Skeletal muscle satellite cell (primary cell): Measurements from ENCODE around the gene SNX18.

Experiments
- H3K27me3 ChIP-seq: 2 replicates; pipeline ENCODE4 v1.7.0; 2013; ENCODE audit warnings: low read length; ENCODE audit not compliant: control insufficient read depth, insufficient read depth
- H3K36me3 ChIP-seq: 2 replicates; pipeline ENCODE4 v1.7.0; 2013; ENCODE audit warnings: mild to moderate bottlenecking, control low read depth, low read length; ENCODE audit not compliant: insufficient read depth
- H3K4me1 ChIP-seq: 2 replicates; pipeline ENCODE4 v1.7.0; 2013; ENCODE audit warnings: low read length; ENCODE audit not compliant: control insufficient read depth, insufficient read depth
- H3K4me2 ChIP-seq: 2 replicates; pipeline ENCODE4 v1.7.0; 2013; ENCODE audit warnings: mild to moderate bottlenecking, low read length
- H3K4me3 ChIP-seq: 2 replicates; pipeline ENCODE4 v1.7.0; 2013; ENCODE audit warnings: low read length
- H3K9ac ChIP-seq: 2 replicates; pipeline ENCODE4 v1.7.0; 2013; ENCODE audit warnings: mild to moderate bottlenecking, low read depth, low read length, moderate library complexity
- H3K9me3 ChIP-seq: replicated peaks from 2 replicates; pipeline ENCODE4 v1.7.0; 2013; ENCODE audit warnings: mild to moderate bottlenecking, control low read depth, low read length

Gene SNX18

DNA sequence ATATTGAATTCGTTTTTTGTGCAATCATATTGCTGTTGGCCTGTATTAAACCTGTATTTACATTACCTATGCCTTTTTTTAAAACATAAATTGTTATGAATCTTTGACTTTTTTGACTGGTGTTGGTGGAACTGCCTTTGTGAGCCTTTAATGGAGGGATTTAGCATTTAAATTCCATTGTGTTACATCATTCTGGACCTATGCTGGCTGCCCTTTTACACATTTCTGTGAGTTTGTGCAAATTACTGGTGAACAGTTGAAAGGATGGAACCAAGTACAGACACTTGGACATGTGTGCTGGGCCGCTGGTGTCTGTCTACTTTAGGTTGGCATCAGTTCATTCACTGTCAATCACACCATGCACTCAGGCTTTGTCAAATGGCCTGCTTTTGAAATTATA is 3.4 kb downstream of the SNX18 start:
- peaks cover 52% of the 10 kb centered on the region for H3K4me1 ChIP-seq
- peak overlapping the region; percentile 76 for H3K4me3 ChIP-seq
- H3K4me2 ChIP-seq, result peak overlapping the region; percentile 90
- H3K27me3 ChIP-seq, result no peaks in the 10 kb centered on the region
- H3K9ac ChIP-seq, result peak overlapping the region; percentile 79
- no peaks in the 10 kb centered on the region for H3K9me3 ChIP-seq
- no peaks in the 10 kb centered on the region for H3K36me3 ChIP-seq

DNA sequence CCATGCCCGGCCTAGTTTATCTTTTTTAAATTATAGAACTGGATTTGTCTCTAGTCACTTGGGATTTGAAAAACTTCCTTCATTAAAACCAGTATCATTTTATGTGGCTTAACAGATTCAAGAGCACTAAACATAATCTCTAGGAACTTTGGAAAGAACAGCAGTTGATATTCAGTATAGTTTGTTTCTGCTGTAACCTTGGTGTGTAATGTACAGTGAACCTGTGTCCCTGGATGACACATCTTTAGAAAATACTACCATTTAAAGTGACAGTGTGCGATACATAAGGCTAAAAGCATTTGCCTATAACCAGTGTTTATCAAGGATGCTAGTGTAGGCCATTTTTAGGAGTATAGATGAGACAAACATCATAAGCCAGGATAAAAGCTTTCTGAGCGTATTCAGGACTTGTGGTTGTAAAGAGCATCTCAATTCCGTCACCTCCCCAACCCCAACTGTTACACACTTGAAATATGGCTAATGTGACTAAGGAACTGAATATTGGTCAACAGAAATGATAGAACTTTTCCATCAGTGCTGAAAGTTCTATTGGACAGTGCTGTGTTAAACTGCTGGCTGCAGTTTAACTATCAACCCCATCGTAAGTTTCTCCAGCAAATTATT is 4.4 kb downstream of the SNX18 start:
- no peaks in the 10 kb centered on the region for H3K27me3 ChIP-seq
- no peak overlapping the region for H3K4me3 ChIP-seq
- H3K36me3 ChIP-seq, result no peaks in the 10 kb centered on the region
- peaks cover 51% of the 10 kb centered on the region for H3K4me1 ChIP-seq
- H3K4me2 ChIP-seq, result peak overlapping the region; percentile 90
- no peaks in the 10 kb centered on the region for H3K9me3 ChIP-seq
- H3K9ac ChIP-seq, result no peak overlapping the region

DNA sequence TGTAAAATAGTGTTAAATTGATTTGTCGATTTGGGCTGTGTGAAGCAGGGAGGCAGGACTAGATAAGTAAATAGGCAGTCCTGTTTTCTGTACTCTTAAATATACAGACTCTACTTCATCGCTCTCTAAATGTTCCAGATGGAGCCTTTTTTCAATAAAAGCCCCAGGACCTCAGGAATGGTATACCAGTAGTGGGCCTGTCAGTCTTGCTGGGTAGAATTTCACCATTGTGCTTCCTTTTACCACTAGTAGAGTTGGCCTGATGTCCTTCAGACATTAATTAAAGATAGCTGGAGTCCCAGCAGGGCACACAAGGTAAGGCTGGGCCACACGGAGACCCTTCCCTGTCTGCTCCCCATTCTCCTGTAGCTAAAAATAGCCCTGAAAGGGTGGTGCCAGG is 6.0 kb downstream of the SNX18 start:
- Histone ChIP-seq H3K4me2 (no peak overlapping the region), H3K4me1 (peaks cover 45% of the 10 kb centered on the region)

DNA sequence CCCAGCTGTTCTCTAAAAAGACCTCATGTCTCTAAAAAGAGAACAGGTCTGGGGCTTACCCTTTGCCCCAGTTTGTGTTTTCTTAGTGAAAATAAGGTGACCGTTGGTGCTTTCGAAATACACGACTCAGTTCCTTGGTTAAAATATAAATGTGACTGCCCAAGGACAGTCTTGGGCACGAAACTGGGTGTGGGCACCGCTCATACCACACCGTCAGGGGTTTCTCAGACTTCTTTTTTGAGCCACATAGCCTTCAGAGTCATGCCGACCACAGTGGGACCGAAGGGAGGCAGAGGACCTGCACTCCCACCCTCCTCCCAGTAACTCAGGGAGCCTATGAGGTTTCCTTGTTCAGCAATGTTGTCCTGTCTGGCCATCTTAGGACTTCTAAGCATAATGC is 6.5 kb downstream of the SNX18 start:
- no peak overlapping the region for H3K9ac ChIP-seq
- no peak overlapping the region for H3K4me3 ChIP-seq
- H3K4me2 ChIP-seq, result peak overlapping the region; percentile 62
- H3K4me1 ChIP-seq, result peaks cover 40% of the 10 kb centered on the region
- no peaks in the 10 kb centered on the region for H3K9me3 ChIP-seq
- no peaks in the 10 kb centered on the region for H3K36me3 ChIP-seq
- no peaks in the 10 kb centered on the region for H3K27me3 ChIP-seq

More for the DNA sequence above, 6.0 kb downstream of the SNX18 start:
- no peak overlapping the region for H3K4me3 ChIP-seq
- no peak overlapping the region for H3K9ac ChIP-seq
- no peaks in the 10 kb centered on the region for H3K36me3 ChIP-seq
- no peaks in the 10 kb centered on the region for H3K9me3 ChIP-seq
- no peaks in the 10 kb centered on the region for H3K27me3 ChIP-seq

DNA sequence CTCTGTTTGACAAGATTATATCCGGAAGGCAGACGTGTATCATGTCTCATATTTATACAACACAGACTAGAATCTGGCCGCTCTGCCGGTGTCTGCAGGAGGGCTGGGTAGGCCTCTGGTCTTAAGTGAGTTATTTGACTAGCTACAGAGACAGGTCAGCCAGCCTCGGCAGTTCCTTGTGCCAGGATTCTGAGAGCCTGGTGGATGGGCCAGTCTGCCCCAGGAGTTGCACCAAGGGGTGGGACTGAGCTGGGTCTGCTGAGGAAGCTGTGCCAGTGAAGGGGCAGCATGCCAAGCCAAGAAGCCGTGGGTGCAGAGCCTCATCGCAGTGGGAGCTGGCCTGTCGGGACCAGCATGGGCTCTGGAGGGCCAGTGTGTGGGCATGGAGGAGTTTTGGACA is 7.1 kb downstream of the SNX18 start:
- H3K9me3 ChIP-seq, result no peaks in the 10 kb centered on the region
- H3K27me3 ChIP-seq, result no peaks in the 10 kb centered on the region
- H3K4me2 ChIP-seq, result peak overlapping the region; percentile 62
- H3K4me1 ChIP-seq, result peaks cover 33% of the 10 kb centered on the region
- no peak overlapping the region for H3K9ac ChIP-seq
- H3K4me3 ChIP-seq, result no peak overlapping the region
- no peaks in the 10 kb centered on the region for H3K36me3 ChIP-seq

- Histone ChIP-seq H3K36me3 (no peaks in the 10 kb centered on the region), H3K9ac (no peak overlapping the region), H3K4me3 (no peak overlapping the region), H3K9me3 (no peaks in the 10 kb centered on the region), H3K4me2 (no peak overlapping the region), H3K27me3 (no peaks in the 10 kb centered on the region), H3K4me1 (peaks cover 31% of the 10 kb centered on the region)
Observed at GRCh38 chr5:54525261-54525660, 7.7 kb downstream of the SNX18 start.

- Histone ChIP-seq H3K9me3 (no peaks in the 10 kb centered on the region), H3K4me3 (no peak overlapping the region), H3K4me1 (peaks cover 28% of the 10 kb centered on the region), H3K4me2 (no peak overlapping the region), H3K9ac (no peak overlapping the region), H3K27me3 (no peaks in the 10 kb centered on the region), H3K36me3 (no peaks in the 10 kb centered on the region)
Observed at GRCh38 chr5:54525692-54526091, 8.1 kb downstream of the SNX18 start.

DNA sequence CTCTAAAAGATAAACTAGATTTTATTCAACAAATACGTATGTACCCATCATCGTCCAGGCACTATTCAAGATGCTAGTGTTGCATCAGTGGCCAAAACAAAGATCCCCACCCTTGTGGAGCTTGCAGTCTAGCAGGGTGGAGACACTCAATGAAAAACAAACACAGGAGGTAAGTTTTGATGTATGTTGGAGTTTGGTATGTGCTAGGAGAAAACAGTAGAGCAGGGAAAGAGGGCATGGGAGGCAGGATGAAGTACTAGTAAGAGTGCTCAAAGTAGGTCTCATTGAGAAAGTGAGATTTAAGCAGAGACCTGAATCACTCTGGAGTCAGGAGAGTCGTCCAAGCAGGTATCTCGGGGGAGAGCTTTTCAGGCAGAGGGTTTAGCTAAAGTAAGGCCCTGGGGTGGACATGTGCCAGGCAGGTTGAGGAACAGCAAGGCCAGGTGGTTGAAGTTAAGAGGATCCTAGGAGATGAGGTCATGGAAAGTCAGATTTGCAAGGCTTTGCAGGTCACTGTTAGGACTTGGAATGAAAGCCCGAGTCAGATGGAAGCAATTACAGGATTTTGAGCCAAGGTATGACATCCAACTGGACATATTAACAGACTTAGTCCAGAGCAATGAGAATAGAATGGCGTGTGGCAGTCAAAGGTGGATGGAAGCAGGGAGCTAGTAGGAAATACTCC is 9.2 kb downstream of the SNX18 start:
- H3K4me2 ChIP-seq, result no peak overlapping the region
- H3K4me3 ChIP-seq, result no peak overlapping the region
- no peaks in the 10 kb centered on the region for H3K27me3 ChIP-seq
- H3K9me3 ChIP-seq, result no peaks in the 10 kb centered on the region
- no peaks in the 10 kb centered on the region for H3K36me3 ChIP-seq
- H3K9ac ChIP-seq, result no peak overlapping the region
- H3K4me1 ChIP-seq, result peaks cover 23% of the 10 kb centered on the region

GRCh38 chr5:54528633-54529209 is 11.2 kb downstream of the SNX18 start:
- no peaks in the 10 kb centered on the region for H3K27me3 ChIP-seq
- H3K4me1 ChIP-seq, result peaks cover 26% of the 10 kb centered on the region
- no peak overlapping the region for H3K4me2 ChIP-seq
- H3K36me3 ChIP-seq, result no peaks in the 10 kb centered on the region
- no peak overlapping the region for H3K4me3 ChIP-seq
- H3K9me3 ChIP-seq, result no peaks in the 10 kb centered on the region
- no peak overlapping the region for H3K9ac ChIP-seq

DNA sequence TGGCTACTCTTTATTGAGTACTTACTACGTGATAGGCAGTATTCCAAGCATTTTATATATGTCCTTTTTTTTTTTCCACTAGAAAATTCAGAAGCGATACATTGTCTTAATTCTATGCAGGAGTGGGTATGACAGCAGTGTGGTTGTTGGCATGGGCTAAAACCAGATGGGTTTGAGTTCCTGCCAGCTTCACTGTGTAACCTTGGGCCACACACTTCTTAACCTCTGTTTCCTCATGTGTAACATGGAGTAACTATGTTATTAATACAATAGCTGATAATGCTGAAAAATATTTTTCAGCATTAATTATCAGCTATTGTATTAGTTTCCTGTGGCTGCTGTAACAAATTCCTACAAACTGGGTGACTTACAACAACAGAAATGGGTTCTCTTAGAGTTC is 12.0 kb downstream of the SNX18 start:
- no peaks in the 10 kb centered on the region for H3K27me3 ChIP-seq
- H3K9ac ChIP-seq, result no peak overlapping the region
- H3K4me2 ChIP-seq, result no peak overlapping the region
- H3K36me3 ChIP-seq, result no peaks in the 10 kb centered on the region
- no peak overlapping the region for H3K4me3 ChIP-seq
- no peaks in the 10 kb centered on the region for H3K9me3 ChIP-seq
- H3K4me1 ChIP-seq, result peaks cover 20% of the 10 kb centered on the region

GRCh38 chr5:54531546-54531945 is 14.0 kb downstream of the SNX18 start:
- H3K9me3 ChIP-seq, result no peaks in the 10 kb centered on the region
- H3K36me3 ChIP-seq, result no peaks in the 10 kb centered on the region
- no peaks in the 10 kb centered on the region for H3K27me3 ChIP-seq
- peaks cover 13% of the 10 kb centered on the region for H3K4me1 ChIP-seq
- H3K4me3 ChIP-seq, result no peak overlapping the region
- H3K9ac ChIP-seq, result no peak overlapping the region
- H3K4me2 ChIP-seq, result no peak overlapping the region
